Measurements from ENCODE around the gene PTGDR. TPM values are rescaled to one million over a fixed set of nuclear protein-coding genes. Genes with fewer than 3 reads are reported as not detected.

Gene PTGDR
- total and polyA plus RNA-seq, 9 of the 15 experiments (the other 6 are each of a cell fraction or from before 2014, with no cell fraction given), result not detected

DNA sequence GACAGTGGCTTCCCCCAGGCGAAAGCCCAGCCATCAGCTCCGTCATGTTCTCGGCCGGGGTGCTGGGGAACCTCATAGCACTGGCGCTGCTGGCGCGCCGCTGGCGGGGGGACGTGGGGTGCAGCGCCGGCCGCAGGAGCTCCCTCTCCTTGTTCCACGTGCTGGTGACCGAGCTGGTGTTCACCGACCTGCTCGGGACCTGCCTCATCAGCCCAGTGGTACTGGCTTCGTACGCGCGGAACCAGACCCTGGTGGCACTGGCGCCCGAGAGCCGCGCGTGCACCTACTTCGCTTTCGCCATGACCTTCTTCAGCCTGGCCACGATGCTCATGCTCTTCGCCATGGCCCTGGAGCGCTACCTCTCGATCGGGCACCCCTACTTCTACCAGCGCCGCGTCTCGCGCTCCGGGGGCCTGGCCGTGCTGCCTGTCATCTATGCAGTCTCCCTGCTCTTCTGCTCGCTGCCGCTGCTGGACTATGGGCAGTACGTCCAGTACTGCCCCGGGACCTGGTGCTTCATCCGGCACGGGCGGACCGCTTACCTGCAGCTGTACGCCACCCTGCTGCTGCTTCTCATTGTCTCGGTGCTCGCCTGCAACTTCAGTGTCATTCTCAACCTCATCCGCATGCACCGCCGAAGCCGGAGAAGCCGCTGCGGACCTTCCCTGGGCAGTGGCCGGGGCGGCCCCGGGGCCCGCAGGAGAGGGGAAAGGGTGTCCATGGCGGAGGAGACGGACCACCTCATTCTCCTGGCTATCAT lies 47.3 kb downstream of the PTGDR start:
- H3K4me2 ChIP-seq (ENCODE audit: insufficient read depth, low read length), result no peak overlapping the region
- intact Hi-C loops (cut with micrococcal nuclease), result no loop called here
- 31% methylated on average over 30 of the region's 63 CpGs for WGBS (ENCODE audit: insufficient coverage, low coverage, missing lambda C conversion rate)
- no peaks in the 10 kb centered on the region for H3K9me1 ChIP-seq (ENCODE audit: control insufficient read depth, insufficient read depth, low read length)
- in situ Hi-C loops (cut with MboI), result no loop called here
- no TSS peak for BruUV-seq (replicated peaks)
- no peak overlapping the region for H2AFZ ChIP-seq (ENCODE audit: low read depth, low read length)
- H3K9me3 ChIP-seq (replicated peaks; ENCODE audit: control insufficient read depth, insufficient read depth, low read depth, low read length), result no peaks in the 10 kb centered on the region
- no peaks in the 10 kb centered on the region for H3K36me3 ChIP-seq (ENCODE audit: control insufficient read depth, insufficient read depth, low read length)
- ChIA-PET CTCF (ENCODE audit: low intra/inter-chr PET ratio) (no interaction called here), POLR2A (no interaction called here)
- H3K27ac ChIP-seq (ENCODE audit: extremely low read depth, low read depth, low read length), result no peak overlapping the region
- H3K4me3 ChIP-seq, result no peak overlapping the region
- ATAC-seq (no peak), FAIRE-seq (no peak), DNase-seq (ENCODE audit: extremely low read depth in 1 of 4, low spot score in 3 of 4) (no peak)
- H3K9ac ChIP-seq (ENCODE audit: insufficient read depth in 1 of 2, low read depth in 2 of 2, low read length in 2 of 2), result no peak overlapping the region; a peak in 1 of 4 replicates
- no peaks in the 10 kb centered on the region for H4K20me1 ChIP-seq (replicated peaks; ENCODE audit: control insufficient read depth, insufficient read depth, low read length)
- H3K4me1 ChIP-seq (replicated peaks in 1 of 2; ENCODE audit: control insufficient read depth in 2 of 2, insufficient read depth in 2 of 2, low read length in 2 of 2), result peaks cover 0 to 15% of the 10 kb centered on the region in 2 experiments; a peak in 2 of 5 replicates
- no peaks in the 10 kb centered on the region for H3K79me2 ChIP-seq (ENCODE audit: control insufficient read depth, insufficient read depth, low read length)
- H3K27me3 ChIP-seq (ENCODE audit: control insufficient read depth in 2 of 2, insufficient read depth in 2 of 2, low read length in 2 of 2), result peaks cover 2 to 25% of the 10 kb centered on the region in 2 experiments; a peak in 3 of 5 replicates
- TF ChIP-seq ZNF57 (CRISPR knock-in tag; IDR thresholded peaks at IDR 0.05), result no peak
- TF ChIP-seq, protein P1, sequence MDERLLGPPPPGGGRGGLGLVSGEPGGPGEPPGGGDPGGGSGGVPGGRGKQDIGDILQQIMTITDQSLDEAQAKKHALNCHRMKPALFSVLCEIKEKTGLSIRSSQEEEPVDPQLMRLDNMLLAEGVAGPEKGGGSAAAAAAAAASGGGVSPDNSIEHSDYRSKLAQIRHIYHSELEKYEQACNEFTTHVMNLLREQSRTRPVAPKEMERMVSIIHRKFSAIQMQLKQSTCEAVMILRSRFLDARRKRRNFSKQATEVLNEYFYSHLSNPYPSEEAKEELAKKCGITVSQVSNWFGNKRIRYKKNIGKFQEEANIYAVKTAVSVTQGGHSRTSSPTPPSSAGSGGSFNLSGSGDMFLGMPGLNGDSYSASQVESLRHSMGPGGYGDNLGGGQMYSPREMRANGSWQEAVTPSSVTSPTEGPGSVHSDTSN (CRISPR knock-in tag; IDR thresholded peaks at IDR 0.05; ENCODE audit: low read depth), result no peak
- TF ChIP-seq, protein P1 (tag; conservative IDR thresholded peaks at IDR 0.05; ENCODE audit: low read depth), result no peak
- TF ChIP-seq THRAP3 (IDR thresholded peaks at IDR 0.05; ENCODE audit: borderline replicate concordance), result no peak
- TF ChIP-seq COPS2 (conservative IDR thresholded peaks at IDR 0.05), result no peak
- TF ChIP-seq, protein P2, sequence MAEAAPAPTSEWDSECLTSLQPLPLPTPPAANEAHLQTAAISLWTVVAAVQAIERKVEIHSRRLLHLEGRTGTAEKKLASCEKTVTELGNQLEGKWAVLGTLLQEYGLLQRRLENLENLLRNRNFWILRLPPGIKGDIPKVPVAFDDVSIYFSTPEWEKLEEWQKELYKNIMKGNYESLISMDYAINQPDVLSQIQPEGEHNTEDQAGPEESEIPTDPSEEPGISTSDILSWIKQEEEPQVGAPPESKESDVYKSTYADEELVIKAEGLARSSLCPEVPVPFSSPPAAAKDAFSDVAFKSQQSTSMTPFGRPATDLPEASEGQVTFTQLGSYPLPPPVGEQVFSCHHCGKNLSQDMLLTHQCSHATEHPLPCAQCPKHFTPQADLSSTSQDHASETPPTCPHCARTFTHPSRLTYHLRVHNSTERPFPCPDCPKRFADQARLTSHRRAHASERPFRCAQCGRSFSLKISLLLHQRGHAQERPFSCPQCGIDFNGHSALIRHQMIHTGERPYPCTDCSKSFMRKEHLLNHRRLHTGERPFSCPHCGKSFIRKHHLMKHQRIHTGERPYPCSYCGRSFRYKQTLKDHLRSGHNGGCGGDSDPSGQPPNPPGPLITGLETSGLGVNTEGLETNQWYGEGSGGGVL (CRISPR knock-in tag; IDR thresholded peaks at IDR 0.05), result no peak
- TF ChIP-seq ZNF444 (CRISPR knock-in tag; IDR thresholded peaks at IDR 0.05), result no peak
- no peak for TF ChIP-seq ZNF551 (CRISPR knock-in tag; IDR thresholded peaks at IDR 0.05)
- no peak for TF ChIP-seq DEAF1 (CRISPR knock-in tag; IDR thresholded peaks at IDR 0.05)
- TF ChIP-seq FOXA3 (CRISPR knock-in tag; conservative IDR thresholded peaks at IDR 0.05 in 1 of 2, IDR thresholded peaks at IDR 0.05 in 1 of 2), result no peak
- TF ChIP-seq SREBF2 (CRISPR knock-in tag; IDR thresholded peaks at IDR 0.05), result no peak
- no peak for TF ChIP-seq FOXP4 (CRISPR knock-in tag; IDR thresholded peaks at IDR 0.05; ENCODE audit: borderline replicate concordance)
- no peak for TF ChIP-seq SRF (CRISPR knock-in tag; IDR thresholded peaks at IDR 0.05)
